Caco-2 (cell line): ENCODE data around the gene DTYMK. TPM values are rescaled to one million over a fixed set of nuclear protein-coding genes. Genes with fewer than 3 reads are reported as not detected.

Source experiments
- BruUV-seq: library from RNA; stranded (reverse); fragments of 400-500 nt; replicated peaks from 2 replicates; lab custom pipeline; 2021; lab: Mats Ljungman, UMichigan
- CTCF ChIA-PET: fragments of 300-600 bp; sonication (Branson Sonifier 250); formaldehyde crosslinking; loops from one replicate; lab custom pipeline; 2022; ENCODE audit warnings: antibody characterized with exemption; lab: Charles Lee
- POLR2A ChIA-PET: fragments of 300-600 bp; sonication (Branson Sonifier 250); formaldehyde crosslinking; loops from one replicate; lab custom pipeline; 2022; ENCODE audit warnings: antibody characterized with exemption; lab: Charles Lee
- DNase-seq, 2 experiments: peaks; one replicate each; pipeline versions ENCODE4 v3.0.0 to v3.0.0-alpha.2; 2020 to 2022
- H3K27me3 ChIP-seq: replicated peaks from 2 replicates; pipeline ENCODE4 v1.6.0; 2011; ENCODE audit warnings: low read length; ENCODE audit not compliant: control insufficient read depth, insufficient read depth
- H3K36me3 ChIP-seq: 2 replicates; pipeline ENCODE4 v1.5.1; 2011; ENCODE audit warnings: low read length; ENCODE audit not compliant: control insufficient read depth, insufficient read depth
- H3K4me1 ChIP-seq: fragments of 250-450 bp; sonication (Bioruptor Pico); 2 replicates; pipeline ENCODE4 v1.5.1; 2020; ENCODE audit warnings: mild to moderate bottlenecking
- H3K4me3 ChIP-seq: 2 replicates; pipeline ENCODE4 v1.5.1; 2011; ENCODE audit warnings: low read depth, mild to moderate bottlenecking, control low read depth, low read length
- H3K9me3 ChIP-seq: fragments of 250-450 bp; sonication (Bioruptor Pico); 2 replicates; pipeline ENCODE4 v1.5.1; 2020; ENCODE audit warnings: mild to moderate bottlenecking, moderate library complexity
- H3K27ac Mint-ChIP-seq: one replicate; pipeline ENCODE4 v1.8.0; 2022; ENCODE audit warnings: mixed read lengths; ENCODE audit not compliant: unreplicated experiment
- H3K27me3 Mint-ChIP-seq: one replicate; pipeline ENCODE4 v1.8.0; 2022; ENCODE audit warnings: mixed read lengths; ENCODE audit not compliant: insufficient read depth, unreplicated experiment
- H3K36me3 Mint-ChIP-seq: one replicate; pipeline ENCODE4 v1.8.0; 2022; ENCODE audit warnings: mild to moderate bottlenecking, mixed read lengths; ENCODE audit not compliant: insufficient read depth, unreplicated experiment
- H3K4me1 Mint-ChIP-seq: one replicate; pipeline ENCODE4 v1.8.0; 2022; ENCODE audit warnings: low read depth, mixed read lengths; ENCODE audit not compliant: unreplicated experiment
- H3K4me3 Mint-ChIP-seq: one replicate; pipeline ENCODE4 v1.8.0; 2022; ENCODE audit warnings: mild to moderate bottlenecking, moderate library complexity, mixed read lengths; ENCODE audit not compliant: unreplicated experiment
- H3K9me3 Mint-ChIP-seq: one replicate; pipeline ENCODE4 v1.8.0; 2022; ENCODE audit warnings: mixed read lengths; ENCODE audit not compliant: unreplicated experiment
- intact Hi-C: fragments of 100-400 bp; cut with micrococcal nuclease; formaldehyde crosslinking; loops from one replicate; pipeline ENCODE4 v1.10.0; 2022; ENCODE audit not compliant: unreplicated experiment
- total RNA-seq: library from RNA; stranded (reverse); gene quantifications from 2 replicates; pipeline ENCODE4 v1.2.3, GENCODE V29; 2022
- TF ChIP-seq, protein P1 (sequence below), 2 experiments: fragments of 200-600 bp in 1 of 2; IDR thresholded peaks; 1 replicate in 1 of 2; 2 replicates in 1 of 2; pipeline versions ENCODE4 v1.5.1 to v1.8.0; 2011 to 2022; ENCODE audit warnings: antibody characterized with exemption in 1 of 2, control low read depth in 1 of 2, inconsistent platforms in 1 of 2, low read depth in 1 of 2, low read length in 1 of 2, mild to moderate bottlenecking in 1 of 2, moderate library complexity in 1 of 2; ENCODE audit not compliant: insufficient read depth in 1 of 2, severe bottlenecking in 1 of 2, unreplicated experiment in 1 of 2

DTYMK gene
- total RNA-seq, 1 experiment from 2014 or later: 68.4 TPM

DNA sequence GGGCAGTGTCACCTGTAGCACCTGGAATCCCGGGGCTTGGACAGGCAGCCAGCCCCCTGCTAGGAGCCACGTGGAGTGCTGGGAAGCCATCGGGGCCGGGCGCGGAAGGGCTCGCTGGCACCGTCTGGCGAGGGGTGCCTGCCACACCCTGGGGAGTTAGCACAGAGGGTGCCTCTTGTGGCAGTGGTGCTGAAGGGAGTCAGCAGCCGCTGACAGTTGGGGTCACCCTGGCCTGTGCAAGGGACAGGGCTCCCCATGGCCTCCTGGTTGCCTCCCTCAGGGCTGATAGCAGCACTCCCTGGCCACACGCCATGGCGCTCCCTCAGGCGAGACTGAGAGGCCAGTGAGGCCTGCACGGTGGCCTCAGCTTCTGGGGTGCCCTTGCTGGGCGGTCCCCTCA, 33.9 kb upstream of the DTYMK start:
- no peak for DNase-seq
- ChIA-PET POLR2A (no interaction called here), CTCF (no interaction called here)
- H3K4me1 ChIP-seq: no peaks in the 10 kb centered on the region
- no peaks in the 10 kb centered on the region for H3K27me3 Mint-ChIP-seq
- H3K36me3 Mint-ChIP-seq: peaks cover 56% of the 10 kb centered on the region
- H3K9me3 ChIP-seq: 0 out of 2 replicates have a peak, but pooled peaks cover 3% of the 10 kb centered on the region
- no peaks in the 10 kb centered on the region for H3K27me3 ChIP-seq
- intact Hi-C loops: no loop called here
- no peak overlapping the region for H3K27ac Mint-ChIP-seq
- H3K4me3 ChIP-seq: no peak overlapping the region
- TF ChIP-seq, protein P1, sequence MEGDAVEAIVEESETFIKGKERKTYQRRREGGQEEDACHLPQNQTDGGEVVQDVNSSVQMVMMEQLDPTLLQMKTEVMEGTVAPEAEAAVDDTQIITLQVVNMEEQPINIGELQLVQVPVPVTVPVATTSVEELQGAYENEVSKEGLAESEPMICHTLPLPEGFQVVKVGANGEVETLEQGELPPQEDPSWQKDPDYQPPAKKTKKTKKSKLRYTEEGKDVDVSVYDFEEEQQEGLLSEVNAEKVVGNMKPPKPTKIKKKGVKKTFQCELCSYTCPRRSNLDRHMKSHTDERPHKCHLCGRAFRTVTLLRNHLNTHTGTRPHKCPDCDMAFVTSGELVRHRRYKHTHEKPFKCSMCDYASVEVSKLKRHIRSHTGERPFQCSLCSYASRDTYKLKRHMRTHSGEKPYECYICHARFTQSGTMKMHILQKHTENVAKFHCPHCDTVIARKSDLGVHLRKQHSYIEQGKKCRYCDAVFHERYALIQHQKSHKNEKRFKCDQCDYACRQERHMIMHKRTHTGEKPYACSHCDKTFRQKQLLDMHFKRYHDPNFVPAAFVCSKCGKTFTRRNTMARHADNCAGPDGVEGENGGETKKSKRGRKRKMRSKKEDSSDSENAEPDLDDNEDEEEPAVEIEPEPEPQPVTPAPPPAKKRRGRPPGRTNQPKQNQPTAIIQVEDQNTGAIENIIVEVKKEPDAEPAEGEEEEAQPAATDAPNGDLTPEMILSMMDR (IDR thresholded peaks at IDR 0.05; ENCODE audit: insufficient read depth in 1 of 2, low read depth in 1 of 2, low read length in 1 of 2, severe bottlenecking in 1 of 2, unreplicated experiment in 1 of 2): no peak
- no peaks in the 10 kb centered on the region for H3K9me3 Mint-ChIP-seq
- H3K4me1 Mint-ChIP-seq: no peaks in the 10 kb centered on the region
- peaks cover 2% of the 10 kb centered on the region for H3K36me3 ChIP-seq
- BruUV-seq: no TSS peak
- H3K4me3 Mint-ChIP-seq: no peak overlapping the region

DNA sequence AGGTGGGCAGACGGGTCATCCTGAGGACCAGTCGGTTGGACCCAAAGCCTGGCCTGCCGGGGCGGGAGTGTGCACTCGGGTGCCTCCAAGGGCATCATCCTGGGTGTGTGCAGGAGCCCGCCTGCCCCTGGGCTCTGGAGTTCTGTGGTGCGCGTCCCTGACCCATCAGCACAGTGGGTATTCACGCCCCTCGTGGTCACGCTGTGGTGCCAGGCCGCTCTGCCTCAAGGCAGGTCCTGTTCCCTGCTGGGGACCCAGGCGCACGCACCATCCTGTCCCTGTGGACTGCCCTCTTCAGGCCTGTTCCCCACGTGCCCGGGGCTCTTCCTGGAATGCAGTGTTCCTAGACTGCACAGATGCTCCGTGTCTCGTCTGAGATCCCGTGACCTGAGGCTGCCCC, 33.5 kb upstream of the DTYMK start:
- H3K4me3 Mint-ChIP-seq: no peak overlapping the region
- H3K9me3 ChIP-seq: 0 out of 2 replicates have a peak, but pooled peaks cover 3% of the 10 kb centered on the region
- no peaks in the 10 kb centered on the region for H3K4me1 ChIP-seq
- CTCF ChIA-PET: no interaction called here
- H3K36me3 Mint-ChIP-seq: peaks cover 56% of the 10 kb centered on the region
- TF ChIP-seq, protein P1 (IDR thresholded peaks at IDR 0.05; ENCODE audit: insufficient read depth in 1 of 2, low read depth in 1 of 2, low read length in 1 of 2, severe bottlenecking in 1 of 2, unreplicated experiment in 1 of 2): no peak
- intact Hi-C loops: no loop called here
- peaks cover 2% of the 10 kb centered on the region for H3K36me3 ChIP-seq
- BruUV-seq: no TSS peak
- H3K27ac Mint-ChIP-seq: no peak overlapping the region
- no peak overlapping the region for H3K4me3 ChIP-seq
- no peaks in the 10 kb centered on the region for H3K9me3 Mint-ChIP-seq
- DNase-seq: no peak
- no peaks in the 10 kb centered on the region for H3K27me3 ChIP-seq
- H3K4me1 Mint-ChIP-seq: no peaks in the 10 kb centered on the region
- H3K27me3 Mint-ChIP-seq: no peaks in the 10 kb centered on the region
- POLR2A ChIA-PET: no interaction called here

DNA sequence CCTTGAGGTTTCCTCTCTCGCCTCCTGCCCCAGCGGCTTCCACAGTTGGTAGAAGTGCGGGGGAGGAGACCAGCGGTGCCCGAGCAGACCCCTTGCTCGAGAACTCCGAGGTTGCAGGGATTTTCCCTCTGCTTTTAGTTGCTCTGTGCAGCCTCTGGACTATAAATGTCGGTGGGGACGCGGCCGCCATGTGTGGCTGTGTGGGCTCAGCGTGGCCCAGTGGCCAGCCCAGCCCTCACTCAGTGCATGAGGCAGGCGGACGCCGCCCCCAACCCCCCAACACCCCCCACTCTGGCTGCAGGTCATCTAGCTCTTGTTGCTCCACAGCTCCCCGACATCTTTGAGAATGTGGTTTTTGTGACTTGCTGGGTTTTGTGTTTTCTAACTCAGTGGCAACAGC, 32.5 kb upstream of the DTYMK start:
- no TSS peak for BruUV-seq
- ChIA-PET CTCF (no interaction called here), POLR2A (no interaction called here)
- peaks cover 2% of the 10 kb centered on the region for H3K36me3 ChIP-seq
- Mint-ChIP-seq H3K27me3 (no peaks in the 10 kb centered on the region), H3K9me3 (no peaks in the 10 kb centered on the region), H3K36me3 (peaks cover 64% of the 10 kb centered on the region), H3K4me1 (no peaks in the 10 kb centered on the region), H3K4me3 (no peak overlapping the region), H3K27ac (no peak overlapping the region)
- no peak overlapping the region for H3K4me3 ChIP-seq
- no peaks in the 10 kb centered on the region for H3K4me1 ChIP-seq
- DNase-seq: no peak
- H3K27me3 ChIP-seq: no peaks in the 10 kb centered on the region
- 0 out of 2 replicates have a peak, but pooled peaks cover 3% of the 10 kb centered on the region for H3K9me3 ChIP-seq
- intact Hi-C loops: no loop called here
- TF ChIP-seq, protein P1 (IDR thresholded peaks at IDR 0.05; ENCODE audit: insufficient read depth in 1 of 2, low read depth in 1 of 2, low read length in 1 of 2, severe bottlenecking in 1 of 2, unreplicated experiment in 1 of 2): no peak
